Measurements from ENCODE around the gene PIP5KL1.

PIP5KL1 gene

DNA sequence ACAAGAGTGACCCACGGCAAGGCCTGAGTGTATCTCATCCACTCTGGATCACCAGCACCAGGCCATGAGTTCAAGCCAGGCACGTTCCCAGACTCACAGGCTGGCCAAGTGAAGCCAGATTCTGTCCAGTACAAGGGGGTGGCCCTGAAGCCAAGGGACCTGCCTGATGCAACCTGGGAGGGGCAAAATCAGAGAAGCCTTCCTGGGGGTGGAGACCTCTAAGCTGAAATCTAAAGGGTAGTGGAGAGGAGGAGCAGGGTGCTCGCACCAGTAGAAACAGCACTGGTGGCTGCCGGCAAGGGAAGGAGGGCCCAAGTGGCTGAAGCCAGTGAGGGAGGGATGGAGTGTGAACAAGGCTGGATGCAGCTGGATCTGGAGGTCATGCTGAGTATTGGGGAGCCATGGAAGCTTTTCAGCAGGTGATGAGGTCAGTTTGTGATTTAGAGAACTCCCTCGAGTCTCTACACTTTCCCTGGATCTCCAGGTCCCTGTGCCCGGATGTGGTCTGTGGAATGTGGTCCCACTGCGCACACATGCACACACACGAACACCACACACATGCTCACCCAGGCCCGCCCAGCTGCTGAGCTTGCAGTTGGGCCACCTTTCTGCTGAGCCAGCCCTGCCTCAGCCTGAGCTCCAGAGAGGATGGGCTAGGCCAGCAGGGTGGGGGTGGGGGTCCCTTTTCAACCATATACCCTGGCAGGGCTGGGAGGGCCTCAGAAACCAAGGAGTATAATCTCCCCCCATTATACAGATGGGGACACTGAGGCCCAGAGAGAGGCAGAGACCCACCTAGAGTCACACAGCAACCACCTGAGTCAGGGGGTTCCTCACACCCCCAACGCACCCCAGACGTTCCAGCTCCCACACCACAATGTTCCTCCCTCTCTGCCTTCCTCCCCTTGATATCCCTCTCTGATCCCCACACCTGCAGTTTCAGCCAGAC is 1.6 kb downstream of the PIP5KL1 start:
- DNase-seq = no peak

DNA sequence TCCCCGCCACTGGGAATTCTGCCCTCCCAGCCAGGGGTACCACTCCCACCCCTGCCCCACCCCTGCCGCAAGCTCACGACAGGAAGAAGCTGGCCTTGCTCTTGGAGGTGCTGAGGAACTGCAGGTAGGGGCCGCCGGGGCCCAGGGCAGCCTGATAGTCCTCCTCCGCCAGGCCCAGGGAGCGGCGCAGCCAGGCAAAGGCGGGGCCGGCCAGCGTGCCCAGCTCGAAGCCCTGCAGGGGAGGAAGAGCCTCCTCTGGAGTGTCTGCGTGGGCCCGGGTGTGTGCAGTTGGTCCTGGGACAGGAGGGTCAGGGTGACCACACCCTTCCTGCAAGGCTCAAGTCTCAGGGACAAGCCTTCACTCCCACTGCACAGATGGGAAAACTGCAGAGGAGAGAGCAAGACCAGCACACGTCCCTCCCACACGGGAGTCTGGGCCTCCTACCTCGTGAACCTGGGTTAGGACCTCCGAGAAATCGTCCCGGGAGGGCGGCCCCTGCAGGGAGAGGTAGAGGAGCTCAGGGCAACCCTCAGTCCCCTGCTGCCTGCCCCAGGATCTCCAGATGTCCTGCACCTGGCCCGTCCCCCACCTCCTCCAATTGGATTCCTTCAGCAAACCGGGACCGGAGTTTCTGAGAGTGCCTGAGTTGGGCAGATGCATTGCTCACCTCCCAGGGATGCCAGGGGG is 2.4 kb downstream of the PIP5KL1 start:
- no peak for DNase-seq

DNA sequence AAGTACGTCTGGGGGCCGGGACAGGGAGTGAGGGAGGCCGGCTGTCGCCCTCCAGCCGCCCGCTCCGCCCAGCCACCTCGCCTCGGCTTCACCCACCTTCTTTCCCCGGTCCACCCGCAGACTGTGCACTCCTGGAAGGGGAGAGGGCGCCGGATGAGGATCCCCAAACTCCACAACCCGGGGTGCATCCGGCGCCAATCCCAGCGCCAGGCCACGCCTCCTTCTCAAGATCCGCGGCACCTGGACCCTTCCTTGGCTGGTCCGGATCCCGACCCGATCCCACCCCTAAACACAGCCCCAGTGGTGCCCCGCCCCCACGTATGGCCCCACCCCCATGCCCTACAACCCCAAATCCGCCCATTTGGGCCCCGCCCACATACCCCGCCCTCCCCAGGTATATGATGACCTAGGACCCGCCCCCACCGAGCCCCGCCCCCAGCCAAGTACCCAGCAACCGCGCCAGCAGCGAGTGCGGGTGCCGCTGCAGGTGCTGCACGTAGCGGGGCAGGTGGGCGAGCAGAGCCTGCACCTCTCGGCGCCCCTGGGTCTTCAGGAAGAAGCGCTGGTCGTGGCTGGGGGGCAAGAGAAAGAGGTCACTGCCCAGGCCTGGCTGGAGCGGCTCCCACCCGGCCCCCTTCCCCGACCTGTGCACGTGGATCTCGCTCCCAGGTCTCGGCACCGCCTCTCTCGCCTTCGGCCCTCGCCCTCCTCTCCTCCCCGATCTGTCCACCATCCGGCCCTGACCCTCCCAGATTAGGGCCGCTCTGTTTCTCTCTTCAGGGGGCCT is 3.2 kb downstream of the PIP5KL1 start:
- DNase-seq = peak; percentile 38 to 81 (median 59)

DNA sequence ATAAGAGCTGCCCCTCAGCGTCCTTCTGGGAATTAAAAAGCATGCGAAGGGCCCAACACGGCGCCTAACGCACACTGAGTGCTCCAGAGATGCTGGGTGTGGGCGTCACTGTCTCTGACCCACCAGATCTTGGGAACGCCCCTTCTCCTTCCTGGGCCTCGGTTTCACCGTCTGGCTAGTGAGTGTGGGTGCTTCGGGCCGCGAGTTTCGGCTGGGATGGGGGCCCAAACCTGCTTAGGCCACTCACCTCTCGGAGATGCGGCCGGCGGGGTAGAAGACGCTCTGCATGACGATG is 3.7 kb downstream of the PIP5KL1 start:
- no peak for DNase-seq

DNA sequence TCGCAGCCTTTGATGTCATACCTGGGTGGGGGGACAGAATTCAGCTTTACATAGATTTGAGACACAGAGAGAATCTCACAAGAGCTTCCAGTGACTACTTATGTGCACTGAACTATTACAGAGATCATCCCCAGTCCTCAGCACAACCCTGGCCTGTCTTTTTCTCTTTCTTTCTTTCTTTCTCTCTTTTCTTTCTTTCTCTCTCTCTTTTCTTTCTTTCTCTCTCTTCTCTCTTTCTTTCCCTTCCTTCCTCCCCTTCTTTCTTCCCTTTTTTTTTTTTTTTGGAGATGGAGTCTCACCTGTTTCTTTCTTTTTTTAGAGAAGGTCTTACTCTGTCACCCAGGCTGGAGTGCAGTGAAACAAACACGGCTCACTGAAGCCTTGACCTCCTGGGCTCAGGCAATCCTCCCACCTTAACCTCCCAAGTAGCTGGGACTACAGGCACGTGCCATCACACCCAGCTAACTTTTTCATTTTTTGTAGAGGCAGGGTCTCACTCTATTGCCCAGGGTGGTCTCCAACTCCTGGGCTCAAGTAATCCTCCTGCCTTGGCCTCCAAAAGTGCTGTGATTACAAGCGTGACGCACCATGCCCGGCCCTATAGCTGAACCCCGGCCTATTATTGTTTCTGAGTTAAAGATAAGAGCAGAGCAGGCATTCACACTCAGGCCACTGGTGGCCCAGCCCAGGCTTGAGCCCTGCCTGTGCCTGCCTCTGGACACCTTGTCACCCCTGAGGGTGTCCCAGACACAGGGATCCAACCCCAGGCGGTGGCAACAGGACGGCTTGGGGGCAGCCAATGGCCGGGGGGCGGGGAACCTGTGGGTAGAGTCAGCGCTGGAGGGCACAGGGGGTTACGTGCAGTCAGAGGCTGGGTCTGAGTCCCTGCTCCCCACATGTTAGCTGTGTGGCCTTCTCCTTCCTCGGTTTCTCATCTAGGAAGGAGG is 4.3 kb downstream of the PIP5KL1 start:
- no peak for DNase-seq

DNA sequence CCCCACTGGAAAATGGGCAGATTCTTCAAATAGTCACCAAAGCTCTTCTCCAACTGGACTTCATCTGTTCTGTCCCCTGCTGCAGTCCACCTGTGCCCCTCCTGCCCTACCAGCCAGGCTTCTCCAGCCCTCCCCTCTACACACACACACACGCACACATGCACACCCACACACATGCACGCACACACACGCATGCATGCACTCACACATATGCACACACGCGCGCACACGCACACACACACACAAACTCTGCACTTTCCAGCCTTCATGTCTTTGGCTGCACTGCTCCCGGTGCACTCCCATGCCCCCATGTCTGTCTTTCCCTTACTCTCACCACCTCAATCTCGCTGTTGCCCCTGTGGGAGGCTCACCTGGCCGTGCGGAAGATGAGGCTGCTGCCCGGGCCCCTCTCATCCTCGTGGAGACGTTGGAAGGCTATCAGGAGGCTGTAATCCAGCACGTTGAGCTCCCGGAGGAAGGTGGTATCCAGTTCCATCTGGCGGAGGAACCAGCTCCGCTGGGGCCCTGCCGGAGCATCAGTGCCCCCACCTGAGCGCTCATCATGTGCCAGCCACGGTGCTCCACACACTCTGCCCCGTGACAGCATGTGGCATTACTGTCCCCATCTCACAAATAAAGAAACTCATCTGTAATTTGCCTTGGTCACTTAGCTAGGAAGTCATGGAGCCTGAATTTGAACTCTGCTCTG is 5.7 kb downstream of the PIP5KL1 start:
- no peak for DNase-seq

DNA sequence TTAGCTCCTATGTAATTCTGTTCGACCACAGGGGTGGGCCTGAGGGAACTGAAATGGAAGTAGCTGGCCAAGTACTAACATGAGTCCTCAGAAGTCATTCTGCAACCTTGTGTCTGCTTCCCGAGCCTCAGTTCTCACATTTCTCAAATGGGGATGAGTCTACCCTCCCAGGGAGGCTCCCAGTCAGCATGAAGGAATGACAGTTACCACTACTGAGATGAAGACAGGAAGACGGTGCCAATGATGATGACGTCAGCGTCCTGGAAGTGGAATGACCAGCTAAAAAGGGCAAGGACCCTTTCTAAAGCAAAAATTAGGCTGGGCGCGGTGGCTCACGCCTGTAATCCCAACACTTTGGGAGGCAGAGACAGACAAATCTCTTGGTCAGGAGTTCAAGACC is 6.8 kb downstream of the PIP5KL1 start:
- DNase-seq = no peak

DNA sequence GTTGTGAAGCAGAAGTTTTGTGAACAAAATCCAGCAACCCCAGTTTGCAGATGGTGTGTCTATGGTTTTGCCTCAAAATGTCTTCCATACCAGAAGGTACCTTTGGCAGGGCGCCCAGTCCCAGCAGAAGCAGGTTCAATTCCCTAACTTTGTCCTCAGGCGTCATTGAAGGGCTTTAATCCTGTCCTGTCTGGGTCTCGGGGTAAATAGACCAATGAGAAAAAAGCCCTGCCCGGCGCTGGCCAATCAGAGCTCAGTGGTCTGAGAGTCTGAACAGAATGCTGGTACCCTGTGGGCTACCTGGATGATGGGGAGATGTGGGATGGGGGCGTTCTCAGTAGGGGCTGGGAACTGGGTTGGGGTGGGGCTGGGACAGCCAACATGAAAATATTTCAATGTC is 7.5 kb downstream of the PIP5KL1 start:
- DNase-seq = no peak

DNA sequence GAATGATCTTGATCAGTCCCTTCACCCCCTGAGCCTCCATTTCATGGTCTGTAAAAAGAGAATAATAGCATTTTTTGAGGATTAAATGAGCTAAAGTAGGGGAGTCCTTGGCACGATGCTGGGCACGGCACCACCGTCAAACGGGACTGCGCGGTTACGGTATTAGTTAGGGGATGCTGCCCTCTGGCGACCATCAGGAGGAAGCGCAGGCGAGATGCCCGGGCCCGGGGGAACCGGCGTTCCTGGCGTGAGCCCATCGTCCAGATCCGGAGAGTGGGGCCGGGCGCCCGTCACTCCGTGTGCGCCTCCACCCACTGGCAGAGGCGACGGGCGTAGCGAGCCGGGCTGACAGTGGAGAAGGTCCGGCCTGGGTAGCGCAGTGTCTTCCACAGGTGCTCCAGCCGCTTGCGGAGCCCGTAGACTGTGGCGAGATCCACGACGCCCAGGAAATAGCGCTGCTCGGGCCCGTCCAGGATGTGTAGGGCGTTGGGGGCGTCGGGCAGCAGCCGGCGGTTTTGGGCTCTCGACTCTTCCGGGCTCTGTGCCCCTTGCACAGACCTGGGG is 8.9 kb downstream of the PIP5KL1 start:
- peak; percentile 59 to 74 (median 67) for DNase-seq

DNA sequence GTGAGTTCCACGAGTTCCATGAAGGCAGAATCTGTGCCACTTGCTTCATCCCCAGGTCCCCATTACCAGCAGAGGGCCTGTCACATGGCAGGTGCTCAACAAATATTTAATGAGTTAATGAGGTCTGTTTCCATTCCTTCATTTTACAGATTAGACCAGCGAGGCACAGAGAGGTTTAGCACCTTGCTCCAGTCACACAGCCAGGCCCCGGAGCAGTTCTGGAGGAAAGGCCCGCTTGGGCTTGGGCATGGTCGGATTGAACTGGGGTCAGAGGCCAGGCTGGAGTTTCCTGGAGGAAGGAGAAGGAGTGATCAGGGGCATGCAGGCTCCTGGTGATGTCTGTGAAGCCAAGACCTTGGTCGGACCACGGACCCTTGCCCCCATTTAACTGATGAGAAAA is 9.8 kb downstream of the PIP5KL1 start:
- DNase-seq = no peak

DNA sequence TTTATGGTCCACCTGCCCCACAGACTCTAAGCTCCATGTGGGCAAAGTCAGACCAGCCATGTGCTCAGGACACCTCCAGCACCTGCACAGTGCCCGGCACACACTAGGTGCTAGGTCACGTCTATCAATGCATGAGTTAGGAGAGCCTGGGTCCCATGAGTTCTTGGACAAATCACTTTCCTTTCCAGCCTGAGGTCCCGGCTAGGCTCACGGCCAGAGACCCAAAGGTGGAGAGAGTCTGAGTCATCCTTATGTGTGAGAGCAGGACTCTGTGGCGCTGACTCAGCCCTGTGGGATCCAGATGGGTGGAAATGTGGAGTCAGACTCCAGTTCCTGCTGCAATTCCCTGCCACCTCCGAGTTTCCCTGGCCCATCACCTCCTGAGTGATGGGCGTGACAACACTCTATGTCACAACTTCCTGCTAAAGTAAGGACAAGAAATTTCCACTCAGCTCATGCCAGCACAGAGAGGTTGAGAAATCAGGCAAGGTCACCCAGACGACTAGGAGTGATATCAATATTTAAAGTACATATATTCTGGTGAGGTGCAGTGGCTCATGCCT is 11.2 kb downstream of the PIP5KL1 start:
- no peak for DNase-seq

DNA sequence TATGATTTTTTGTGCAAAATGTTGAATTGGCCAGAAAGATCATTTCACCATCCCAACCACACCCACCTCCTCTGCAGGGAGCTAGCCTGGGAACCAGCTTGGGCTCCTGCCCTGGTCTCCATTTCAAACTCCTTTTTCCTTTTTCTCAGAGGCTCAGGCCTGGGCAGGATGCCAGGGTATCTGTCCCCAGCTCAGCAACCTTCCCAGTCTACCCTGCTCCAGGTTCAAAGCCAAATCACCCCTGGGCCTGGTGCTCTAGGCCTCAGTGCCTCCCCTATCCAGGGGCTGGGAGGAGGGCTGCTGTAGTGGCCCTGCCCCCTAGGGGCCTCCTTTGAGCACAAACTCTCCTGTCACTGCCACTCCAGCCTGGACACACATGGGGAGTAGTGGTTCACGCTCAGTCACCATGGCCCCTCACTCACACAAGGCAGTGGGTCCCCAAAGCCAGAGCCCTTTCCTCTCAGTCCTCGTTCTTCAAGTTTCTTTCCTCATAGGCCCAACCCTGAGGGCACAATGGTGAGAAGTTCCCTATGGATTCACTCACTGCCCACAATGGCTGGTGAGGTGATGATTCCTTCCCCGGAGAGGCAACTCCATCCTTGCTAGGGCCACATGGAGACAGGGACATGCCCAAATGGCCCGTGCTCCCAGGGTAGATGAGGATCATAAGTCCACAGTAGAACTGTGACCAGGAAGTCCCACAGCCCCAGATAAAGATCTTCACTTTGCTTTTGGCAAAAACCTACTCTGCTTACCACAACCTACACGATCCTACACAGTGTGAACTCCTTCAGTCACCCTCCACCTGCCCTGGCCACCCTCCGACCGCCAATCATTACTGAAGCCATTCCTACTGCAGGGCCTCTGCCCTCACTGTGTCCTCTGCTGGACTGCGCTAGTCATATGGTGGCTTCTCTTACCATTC is 12.1 kb downstream of the PIP5KL1 start:
- no peak for DNase-seq

DNA sequence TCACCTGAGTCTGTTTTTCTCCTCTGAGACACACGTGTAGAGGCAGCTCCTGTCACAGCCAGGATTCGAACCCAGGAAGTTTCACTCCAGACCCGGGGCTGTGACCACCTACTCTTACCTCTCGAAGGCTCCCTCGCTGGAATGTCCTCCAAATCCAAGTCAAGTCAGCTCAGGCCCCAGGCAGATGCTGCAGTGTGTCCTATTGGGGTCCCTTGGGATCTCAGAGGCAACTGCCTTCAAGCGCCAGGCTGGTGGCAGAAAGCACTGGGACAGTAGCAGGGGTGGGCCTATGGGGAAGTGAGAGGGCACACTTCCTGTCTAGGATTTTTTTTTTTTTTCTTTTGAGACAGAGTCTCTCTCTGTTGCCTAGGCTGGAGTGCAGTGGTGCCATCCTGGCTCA is 13.0 kb downstream of the PIP5KL1 start:
- no peak for DNase-seq

DNA sequence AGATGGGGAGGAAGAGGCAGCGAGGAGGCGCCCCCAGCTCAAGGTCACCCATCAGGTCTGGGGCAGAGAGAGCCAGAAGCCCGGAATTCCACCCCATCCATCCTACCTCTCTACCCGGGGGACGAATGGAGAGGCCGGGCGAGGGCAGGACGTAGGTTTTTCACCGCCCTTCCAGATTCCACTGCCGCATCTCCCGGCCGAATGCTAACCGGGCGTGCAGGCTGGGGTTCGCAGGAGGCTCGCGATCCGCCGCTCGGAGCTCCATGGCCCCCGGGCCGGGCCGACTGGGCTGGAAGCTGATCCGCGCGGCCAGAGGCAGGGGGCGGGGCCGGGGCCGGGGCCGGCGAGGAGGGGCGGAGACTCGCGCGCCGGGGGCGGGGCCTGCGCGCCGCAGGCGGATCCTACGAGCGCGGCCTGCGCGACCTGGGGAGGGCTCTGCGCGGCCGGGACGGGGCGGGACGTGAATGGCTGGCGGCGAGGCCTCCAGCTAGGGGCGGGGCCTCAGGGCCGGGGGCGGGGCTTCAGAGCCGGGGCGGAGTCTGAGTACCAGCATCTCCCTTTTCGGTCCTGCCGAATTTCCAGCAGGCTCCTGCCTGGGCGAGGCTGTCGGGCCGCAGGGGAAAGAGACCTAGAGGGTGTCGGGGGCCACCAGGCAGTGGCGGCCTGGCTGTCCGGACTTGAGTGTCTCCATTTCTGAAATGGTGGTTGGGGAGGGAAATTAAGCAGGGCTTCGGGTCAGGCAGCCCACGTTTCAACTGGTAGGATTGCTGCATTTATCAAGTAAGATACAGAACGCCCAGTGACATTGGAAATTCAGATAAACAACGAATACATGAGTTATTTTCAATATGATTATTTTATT is 13.6 kb downstream of the PIP5KL1 start, which contains the start of gene ST6GALNAC4:
TSS of gene ST6GALNAC4 (minus strand) at position 322 of the 862 bp plus-strand sequence. CDS start 622 bp downstream, outside the sequence.
- peak; percentile 87 to 96 (median 94) for DNase-seq

DNA sequence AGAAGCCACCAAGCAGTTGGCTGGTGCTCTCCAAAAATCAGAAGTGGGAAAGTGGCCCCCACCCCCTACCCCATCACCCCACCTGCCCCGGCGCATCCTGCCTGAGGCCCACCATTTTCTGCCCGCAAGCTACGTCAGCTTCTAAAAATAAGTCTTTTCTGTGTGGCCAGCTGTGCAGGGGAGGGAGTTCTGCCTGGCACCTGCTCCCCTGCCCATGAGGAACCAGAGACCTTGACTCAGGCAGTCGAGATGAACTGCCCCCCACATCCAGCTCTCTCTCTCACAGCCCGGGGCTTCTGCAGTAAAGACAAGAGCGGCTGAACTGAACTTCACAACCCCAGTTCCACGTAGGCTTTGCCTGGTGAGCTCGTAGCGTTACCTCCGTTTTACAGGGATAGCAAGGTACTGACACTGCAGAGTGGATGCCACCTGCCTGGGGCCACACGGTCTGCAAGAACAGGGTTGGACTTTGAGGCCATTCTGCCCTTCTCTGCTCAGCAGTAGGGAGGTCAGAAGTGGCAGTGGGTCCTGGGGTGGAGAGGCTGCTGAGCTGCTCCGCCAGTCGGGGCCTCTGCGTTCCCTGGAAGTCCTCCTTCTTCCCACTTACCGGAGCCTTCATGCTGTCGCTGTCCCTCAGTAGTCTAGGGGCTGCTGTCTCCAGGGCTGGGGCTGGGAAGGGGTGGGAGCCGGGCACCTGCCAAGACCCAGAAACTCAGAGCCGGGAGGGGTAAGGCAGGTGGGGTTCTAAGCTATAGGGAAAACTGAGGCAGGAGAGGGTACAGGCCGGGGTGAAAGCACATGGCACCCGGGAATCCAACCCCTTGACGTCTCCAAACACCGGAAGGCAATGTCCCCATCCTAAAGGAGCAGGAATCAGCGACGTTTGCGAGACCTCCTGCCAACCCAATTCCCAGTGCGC is 14.5 kb downstream of the PIP5KL1 start:
- peak in 1 of 5 experiments; percentile 58 for DNase-seq

DNA sequence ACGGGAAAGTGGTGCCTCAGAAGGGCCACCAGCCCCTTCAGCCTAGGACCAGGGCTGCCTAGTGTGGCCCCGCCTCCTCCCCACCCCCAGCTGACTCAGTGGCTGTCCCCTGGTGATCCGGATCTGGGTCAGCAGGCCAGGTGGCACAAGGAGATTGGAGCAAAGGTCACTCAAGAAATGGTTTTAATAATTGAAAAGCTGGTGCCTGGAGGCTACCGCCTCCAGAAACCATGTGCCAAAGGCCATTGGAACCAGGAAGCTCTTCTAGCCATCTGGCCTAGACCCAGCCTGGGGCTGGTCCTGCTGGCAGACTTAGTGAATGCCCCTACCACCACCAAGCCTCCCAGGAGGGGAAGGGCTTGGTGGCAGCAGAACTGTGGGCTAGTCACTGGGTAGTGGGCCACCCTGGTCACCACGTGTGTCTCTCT is 15.2 kb downstream of the PIP5KL1 start:
- no peak for DNase-seq

DNA sequence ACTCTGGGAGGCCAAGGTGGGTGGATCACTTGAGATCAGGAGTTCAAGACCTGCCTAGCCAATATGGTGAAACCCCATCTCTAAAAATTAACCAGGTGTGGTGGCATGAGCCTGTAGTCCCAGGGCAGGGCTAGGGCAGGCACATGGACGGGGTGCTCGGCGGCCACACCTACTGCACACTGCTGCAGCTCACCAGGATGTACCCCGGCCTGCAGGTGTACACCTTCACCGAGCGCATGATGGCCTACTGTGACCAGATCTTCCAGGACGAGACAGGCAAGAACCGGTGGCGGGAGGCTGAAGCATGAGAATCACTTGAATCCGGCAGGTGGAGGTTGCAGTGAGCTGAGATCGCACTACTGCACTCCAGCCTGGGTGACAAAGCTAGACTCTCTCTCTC is 16.9 kb downstream of the PIP5KL1 start:
- DNase-seq = no peak
